HCT116 (cell line): ENCODE measurements around the gene SKI.

Source experiments
- POLR2AphosphoS5 ChIP-seq: IDR thresholded peaks from 2 replicates; pipeline ENCODE4 v1.6.1; 2011; ENCODE audit warnings: mild to moderate bottlenecking, low read depth, low read length, moderate library complexity
- TCF7L2 ChIP-seq: IDR thresholded peaks from 2 replicates; pipeline ENCODE4 v1.7.0; 2011; ENCODE audit warnings: borderline replicate concordance, inconsistent platforms; ENCODE audit not compliant: insufficient read depth, insufficient read length; ENCODE audit errors: extremely low read depth
- TF ChIP-seq, protein P1 (sequence below), 3 experiments: fragments of 200-600 bp in 1 of 3; sonication (generic) in 1 of 3; IDR thresholded peaks in 2 of 3; conservative IDR thresholded peaks in 1 of 3; 2 replicates each; pipeline ENCODE4 v1.5.1; 2012 to 2017; ENCODE audit warnings: low read depth in 2 of 3, low read length in 2 of 3, antibody characterized with exemption in 1 of 3, borderline replicate concordance in 1 of 3, control low read depth in 1 of 3, mild to moderate bottlenecking in 1 of 3, mixed read lengths in 1 of 3, mixed run types in 1 of 3, moderate library complexity in 1 of 3; ENCODE audit not compliant: insufficient read depth in 1 of 3

DNA sequence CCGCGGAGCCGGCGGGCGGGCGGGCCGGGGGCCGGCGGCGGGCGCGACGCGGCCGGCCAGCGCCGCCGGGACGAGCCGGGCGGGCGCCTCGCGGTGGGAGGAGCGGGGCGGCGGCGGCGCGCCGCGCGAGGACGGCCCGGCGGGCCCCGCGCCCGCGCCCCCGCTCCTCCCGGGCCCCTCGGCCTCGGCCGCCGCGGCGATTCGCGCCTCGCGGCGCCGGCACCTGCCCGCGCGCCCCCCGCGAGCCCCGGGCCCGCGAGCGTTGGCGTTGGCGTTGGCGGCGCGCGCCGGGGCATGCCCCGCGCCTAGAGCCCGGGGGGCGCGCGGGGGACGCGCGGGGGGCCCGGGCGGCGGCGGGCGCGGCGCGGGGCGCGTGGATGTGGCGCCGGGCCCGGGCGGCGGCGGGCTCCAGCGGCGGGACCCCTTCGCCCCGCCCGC is at the start of gene SKI:
- TF ChIP-seq POLR2AphosphoS5 (no peak), TCF7L2 (no peak)
- TF ChIP-seq, protein P1, sequence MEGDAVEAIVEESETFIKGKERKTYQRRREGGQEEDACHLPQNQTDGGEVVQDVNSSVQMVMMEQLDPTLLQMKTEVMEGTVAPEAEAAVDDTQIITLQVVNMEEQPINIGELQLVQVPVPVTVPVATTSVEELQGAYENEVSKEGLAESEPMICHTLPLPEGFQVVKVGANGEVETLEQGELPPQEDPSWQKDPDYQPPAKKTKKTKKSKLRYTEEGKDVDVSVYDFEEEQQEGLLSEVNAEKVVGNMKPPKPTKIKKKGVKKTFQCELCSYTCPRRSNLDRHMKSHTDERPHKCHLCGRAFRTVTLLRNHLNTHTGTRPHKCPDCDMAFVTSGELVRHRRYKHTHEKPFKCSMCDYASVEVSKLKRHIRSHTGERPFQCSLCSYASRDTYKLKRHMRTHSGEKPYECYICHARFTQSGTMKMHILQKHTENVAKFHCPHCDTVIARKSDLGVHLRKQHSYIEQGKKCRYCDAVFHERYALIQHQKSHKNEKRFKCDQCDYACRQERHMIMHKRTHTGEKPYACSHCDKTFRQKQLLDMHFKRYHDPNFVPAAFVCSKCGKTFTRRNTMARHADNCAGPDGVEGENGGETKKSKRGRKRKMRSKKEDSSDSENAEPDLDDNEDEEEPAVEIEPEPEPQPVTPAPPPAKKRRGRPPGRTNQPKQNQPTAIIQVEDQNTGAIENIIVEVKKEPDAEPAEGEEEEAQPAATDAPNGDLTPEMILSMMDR (IDR thresholded peaks at IDR 0.05 in 2 of 3, conservative IDR thresholded peaks at IDR 0.05 in 1 of 3; ENCODE audit: borderline replicate concordance in 1 of 3, insufficient read depth in 1 of 3, low read depth in 2 of 3, low read length in 2 of 3), result no peak
